HG03469 (cell line): ENCODE measurements around the gene ACP7.
"Not testable (repeated sequence)": the region's sequence is repeated elsewhere in the genome, so short reads cannot be mapped to it uniquely, and the experiment has no call there.

Experiments used
- ATAC-seq: cut with Tn5 transposase; IDR thresholded peaks from one replicate; pipeline ENCODE4 v1.9.1; 2021; ENCODE audit warnings: mild to moderate bottlenecking, moderate library complexity, moderate number of reproducible peaks; ENCODE audit not compliant: unreplicated experiment

ACP7 gene

DNA sequence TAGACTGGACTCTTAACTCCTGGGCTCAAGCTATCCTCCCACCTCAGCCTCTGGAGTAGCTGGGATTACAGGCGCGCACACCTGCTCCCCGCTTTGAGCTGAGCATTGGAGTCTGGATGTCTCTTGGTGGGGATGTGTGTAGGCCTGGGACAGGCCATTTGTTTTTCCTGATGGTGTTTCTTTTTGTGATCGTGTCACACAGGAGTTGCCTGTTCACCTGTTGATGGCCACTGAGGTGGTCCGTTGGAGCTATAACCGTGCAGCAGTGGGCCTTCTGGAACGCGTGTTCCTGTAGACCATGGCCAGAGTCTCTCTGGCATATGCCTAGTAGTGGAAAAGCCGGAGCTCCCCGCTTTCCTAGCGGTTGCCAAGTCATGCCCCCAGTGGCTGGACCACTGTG lies 44.9 kb downstream of the ACP7 start:
- no peak for ATAC-seq

DNA sequence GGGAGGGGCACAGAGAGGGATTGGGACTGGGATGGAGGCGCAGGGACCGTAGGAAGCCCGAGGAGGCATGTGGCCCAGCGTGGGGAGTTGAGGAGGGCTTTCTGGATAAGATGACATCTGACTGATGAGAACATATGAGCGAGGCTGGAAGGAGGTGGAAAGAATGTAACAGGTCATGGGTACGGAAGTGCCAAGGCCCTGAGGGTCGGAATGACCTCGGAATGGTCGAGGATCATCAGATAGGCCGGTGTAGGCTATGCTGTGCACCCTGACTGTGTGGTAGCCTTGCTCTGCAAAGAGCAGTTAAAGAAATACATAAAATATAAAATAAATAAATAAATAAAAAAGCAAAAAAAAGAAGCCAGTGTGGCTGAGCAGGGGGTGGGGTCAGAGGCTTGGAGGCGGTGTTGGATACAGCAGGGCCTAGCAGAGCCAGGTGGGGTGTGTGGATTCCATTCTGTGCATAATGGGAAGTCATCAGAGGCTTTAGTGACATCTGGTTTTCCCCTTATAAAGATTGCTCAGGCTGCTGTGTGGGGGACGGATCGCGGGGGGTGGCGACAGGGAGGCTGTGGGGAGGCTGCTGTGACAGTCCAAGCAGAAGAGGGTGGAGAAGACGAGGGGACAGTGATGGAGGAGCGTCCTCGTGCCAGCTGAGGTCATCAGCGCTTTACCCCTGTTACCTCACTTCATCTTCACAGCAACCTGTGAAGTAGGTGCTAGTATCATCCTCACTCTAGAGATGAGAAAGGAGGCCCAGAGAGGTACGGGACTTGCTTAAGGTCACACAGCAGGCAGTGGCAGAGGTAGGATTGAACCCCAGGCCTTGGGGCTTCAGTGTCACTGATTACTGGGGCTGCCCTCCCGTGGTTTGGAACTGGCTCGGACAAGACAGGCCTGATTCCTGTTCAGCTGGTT lies 46.4 kb downstream of the ACP7 start:
- ATAC-seq = no peak

DNA sequence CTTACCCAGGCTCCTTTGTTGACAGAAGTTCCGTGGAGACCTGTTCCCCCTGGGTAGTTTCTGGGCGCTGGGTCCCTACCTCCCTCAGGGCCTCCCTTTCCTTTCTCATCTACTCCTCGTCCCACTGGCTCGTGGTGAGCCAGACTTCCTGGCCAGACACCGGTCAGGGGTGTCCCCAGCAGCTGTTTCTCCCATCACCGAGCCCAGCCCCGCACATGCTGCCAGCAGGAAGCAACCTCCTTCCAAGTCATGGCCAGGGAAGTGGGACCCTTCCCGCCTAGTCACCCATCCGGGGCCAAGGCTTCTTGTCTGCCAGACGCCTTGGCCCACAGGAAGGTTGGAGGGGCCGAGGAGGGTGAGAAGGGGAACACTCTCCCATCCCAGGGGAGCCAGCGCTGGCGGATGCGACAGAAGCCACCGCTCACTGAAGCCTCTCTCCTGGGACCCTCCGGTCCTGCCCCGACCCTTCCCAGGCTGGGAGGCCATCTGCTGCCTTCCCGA lies 47.1 kb downstream of the ACP7 start:
- ATAC-seq = no peak

DNA sequence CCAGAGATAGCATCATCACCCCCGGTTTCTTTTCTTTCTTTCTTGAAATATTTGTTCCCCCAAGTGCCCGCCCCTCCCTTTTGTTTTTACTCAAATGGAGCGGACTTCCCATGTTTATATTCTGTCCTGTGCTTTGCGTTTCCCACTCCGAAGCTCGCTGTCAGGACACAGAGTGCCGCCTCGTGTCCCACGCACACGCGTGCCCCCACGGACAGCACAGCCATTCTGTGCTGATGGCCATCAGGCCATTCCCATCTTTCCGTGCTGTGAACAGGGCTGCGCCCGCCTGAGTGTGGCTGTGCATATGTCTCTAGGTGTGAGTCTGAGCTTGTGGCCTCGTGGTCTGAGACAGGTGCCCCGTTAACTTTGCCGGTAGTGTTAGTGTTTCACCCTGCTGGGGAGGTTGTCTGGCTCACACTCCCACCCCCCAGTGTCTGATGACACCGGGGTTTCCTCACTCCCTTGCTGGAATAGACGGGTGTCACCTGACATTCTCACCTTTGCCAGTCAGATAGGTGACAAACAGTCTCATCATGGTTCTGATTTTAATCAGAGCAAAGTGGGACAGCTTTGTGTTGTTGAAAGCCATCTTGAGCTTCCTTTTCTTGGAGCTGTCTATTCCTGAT lies 48.3 kb downstream of the ACP7 start:
- no peak for ATAC-seq

DNA sequence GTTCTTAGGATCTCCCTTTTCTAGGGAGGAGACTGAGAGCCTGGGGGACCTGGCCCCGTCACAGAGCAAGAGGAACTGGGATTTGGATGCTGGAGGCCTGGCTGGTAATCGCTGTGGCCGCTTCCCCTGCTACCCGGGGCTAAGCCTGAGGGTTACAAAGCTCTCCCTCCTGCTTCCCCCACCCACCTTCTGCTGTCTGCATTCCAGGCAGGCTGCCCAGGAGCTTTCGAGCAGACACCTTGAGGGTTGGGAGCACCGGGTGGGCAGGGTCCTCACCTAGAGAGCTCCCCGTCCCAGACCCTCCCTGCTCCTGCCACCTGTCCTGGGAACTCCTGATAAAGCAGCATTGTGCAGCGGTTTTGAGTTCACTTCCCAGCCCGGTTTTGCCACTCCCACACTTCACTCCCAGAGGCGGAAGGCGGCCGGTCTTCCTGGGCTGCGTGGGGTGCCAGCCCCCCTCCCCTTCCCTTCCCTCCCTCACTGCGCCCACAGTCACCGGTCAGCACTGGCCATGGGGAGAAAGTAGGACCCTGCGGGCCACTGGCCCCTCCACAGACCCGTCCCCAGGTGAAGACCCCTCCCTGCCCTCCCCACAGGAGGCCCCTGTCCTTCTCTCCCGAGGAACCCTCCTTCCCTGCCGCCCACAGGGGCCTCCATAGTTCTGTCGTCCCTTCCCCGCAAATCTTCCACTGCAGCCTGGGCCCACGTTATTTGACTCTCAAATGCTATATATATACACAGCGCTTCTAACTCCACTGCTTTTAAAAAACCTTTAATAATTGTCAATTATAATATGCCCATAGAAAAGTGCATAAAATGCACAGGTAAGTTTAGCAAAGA lies 49.5 kb downstream of the ACP7 start:
- no peak for ATAC-seq

DNA sequence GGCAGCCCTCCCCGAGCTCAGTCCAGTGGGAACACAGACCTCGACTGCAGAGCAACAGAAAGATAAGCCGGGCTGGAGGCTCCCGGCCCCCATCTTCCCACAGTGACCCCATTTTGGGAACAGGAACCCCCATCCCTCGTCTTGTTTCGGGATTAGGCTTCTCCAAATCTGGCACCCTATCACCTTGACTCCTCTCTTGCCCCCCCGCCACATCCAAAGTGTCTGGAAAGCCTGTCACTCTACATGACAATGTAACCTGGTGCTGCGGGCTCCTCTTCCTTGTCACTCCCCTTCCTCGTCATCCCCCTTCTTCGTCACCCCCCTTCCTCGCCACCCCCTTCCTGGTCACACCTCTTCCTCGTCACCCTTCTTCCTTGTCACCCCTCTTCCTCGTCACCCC lies 51.5 kb downstream of the ACP7 start:
- ATAC-seq = no peak

DNA sequence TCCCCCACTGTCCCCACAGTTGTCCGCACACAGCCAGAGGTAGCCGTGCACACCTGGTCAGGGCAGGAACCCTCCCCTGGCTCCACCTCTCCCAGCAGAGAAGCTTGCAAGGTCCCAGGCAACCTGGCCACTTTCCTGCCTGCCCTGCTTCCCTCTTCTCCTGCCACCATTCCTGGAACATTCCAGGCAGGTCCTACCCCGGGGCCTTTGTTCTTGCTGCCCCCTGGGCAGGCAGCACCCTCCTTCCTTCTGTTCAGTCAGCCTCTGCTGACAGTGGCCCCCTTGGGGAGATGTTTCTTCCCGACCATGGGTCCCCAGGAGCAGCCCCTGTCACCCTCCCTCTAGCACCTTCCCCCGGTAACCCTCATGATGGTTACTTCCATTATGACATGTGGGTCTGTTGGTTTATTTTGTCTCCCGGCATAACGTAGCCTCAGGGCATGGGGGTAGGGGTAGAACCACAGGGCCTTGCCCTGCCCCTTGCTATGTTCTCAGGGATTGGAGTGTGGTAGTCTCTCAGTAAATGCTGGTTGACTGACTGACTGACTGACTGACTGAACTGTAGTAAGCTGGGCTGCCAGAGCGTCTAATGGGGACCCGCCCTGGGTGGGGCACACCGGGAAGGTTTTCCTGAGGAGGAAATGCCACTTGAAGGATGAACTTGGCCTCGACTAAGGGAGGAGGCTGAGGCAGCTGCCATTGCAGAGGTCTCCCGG lies 52.2 kb downstream of the ACP7 start:
- no peak for ATAC-seq

DNA sequence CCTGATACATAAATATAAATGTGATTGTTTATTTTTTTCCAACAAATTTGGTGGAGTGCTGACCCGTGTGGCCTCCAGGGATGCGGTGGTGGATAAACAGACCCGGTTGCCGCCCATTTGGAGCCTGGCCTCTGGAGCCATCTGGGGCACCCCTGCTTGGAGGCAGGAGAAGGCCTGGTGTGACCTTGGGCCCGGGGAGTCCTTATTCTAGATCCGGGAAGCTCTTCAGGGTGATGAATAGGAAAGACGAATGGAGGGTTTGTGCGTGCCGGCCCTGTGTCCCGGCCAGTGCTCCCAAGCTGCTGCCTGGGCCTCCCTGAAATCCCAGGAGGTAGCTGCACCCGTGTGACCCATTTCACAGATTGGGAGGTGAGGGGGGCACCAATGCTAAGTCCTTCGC lies 53.0 kb downstream of the ACP7 start:
- no peak for ATAC-seq

DNA sequence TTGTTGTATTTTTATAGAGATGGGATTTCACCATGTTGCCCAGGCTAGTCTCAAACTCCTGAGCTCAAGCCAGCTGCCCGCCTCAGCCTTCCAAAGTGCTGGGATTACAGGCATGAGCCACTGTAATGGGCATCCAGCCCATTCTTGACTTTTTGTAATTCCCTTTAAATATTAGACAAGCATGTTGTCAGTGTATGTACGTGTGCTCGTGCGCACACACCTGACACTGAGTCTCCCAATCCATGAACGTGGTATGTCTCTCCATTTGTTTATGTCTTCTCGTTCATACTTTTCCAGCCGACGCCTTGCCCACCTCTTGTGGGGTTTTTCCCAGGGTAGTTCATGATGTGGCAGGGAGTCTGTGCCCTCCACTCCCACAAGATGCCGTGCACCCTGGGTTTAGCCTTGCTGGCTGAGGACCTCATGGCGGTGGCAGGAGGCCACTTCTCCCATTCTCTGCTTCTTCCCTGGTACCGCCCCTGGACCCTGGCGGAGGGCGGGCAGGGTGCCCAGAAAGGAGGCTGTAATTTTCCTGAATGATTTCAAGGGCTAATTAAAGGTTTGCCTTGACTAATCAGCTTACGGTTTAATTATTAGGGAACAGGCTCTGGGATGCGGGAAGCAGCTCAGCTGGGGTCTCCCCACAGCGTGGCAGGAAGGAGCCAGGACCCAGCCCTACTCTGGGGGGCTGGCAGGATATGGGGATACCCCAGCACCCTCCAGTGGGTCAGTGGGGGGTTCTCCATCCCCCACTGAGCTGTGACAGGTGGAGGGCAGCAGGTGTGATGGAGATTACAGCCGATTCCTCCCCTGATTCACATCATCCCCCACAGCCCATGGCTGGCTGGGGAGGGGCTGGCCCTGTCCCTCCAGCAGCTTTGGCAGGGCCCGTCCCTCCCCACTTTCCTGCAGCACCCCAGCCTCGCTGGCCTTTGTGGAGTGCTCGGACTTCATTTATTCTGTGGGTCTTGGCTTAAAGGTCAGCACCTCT lies 54.3 kb downstream of the ACP7 start:
- no peak for ATAC-seq

DNA sequence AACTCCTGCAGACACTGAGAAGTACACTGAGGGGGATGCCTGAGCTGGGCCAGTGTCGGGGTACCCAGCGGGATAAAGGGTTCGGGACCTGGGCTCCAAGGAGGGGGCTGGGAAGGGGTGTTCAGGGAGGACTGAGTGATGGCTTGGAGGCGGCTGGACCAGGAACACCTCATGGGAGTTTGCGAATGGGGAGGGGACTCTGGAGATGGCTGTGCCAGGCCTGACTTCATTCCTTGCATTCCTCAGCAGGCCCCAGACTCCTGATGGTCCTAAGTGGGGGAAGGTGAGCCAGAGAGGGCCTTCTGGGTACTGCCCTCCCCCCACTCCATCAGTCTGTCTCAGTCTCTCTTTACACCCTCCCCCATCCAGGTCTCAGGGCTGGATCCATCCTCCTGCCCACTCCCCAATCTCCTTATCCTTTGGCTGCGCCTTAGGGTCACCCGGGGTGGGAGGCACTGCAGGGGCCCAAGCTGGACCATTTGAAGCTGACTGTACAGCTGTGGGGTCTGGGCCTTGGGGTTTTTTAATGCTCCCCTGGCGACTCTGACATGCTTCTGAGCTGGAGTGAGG lies 55.2 kb downstream of the ACP7 start:
- no peak for ATAC-seq

DNA sequence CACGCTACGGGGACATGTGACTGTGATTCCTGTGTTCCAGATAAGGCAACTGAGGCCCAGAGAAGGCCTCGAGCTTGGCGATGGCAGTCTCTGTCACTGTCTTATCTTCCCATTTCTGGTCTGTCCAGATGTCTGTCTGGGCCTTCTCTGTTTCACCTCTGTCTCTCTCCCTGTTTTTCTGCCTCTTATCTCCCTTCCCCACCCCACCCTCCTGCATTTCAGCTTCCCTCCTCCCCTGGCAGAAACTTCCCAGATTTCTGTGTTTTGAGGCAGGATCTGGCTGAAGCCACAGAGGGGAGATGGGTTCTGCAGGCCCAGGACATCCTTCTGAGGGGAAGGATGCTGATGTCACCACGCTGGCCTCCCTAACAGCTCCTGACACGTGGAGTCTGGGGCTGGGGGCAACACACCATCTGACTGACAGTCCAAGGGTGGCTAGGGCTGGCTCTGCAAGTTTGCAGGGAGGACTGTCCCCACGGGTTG lies 55.8 kb downstream of the ACP7 start:
- no peak for ATAC-seq

DNA sequence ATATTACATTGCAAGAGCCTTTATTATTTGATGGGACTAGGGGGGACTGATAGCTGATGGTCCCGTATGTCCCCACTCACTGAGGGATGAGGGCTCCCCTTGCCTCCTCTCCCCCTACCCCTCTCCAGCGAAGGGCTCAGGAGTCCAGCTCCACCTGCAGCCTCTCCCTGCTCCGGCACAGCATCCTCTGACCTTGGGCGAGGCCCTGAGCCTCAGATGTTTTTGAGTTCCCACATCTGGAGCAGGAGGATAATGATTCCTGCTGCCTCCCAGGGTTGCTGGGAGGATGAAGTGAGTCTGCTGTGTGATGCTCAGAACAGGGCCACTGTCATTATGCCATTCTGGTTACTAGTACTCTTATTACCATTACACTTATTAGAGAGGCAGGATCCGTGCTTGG lies 56.4 kb downstream of the ACP7 start:
- ATAC-seq = no peak

DNA sequence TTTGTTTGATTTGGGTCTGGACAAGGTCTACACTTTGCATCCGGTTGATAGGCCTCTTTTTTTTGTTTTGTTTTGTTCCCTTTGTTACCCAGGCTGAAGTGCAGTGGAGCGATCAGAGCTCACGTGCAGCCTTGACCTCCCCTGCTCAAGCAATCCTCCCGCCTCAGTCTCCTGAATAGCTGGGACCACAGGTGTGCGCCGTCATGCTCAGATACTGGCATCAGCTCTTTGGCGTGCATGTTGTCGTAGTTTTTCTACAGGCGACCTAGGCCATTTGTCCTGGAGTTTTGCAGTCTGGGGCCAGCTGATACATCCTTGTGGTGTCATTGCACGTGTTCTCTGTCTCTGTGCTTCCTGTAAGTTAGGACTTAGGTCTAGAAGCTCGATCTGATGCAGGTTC lies 57.8 kb downstream of the ACP7 start:
- no peak for ATAC-seq

DNA sequence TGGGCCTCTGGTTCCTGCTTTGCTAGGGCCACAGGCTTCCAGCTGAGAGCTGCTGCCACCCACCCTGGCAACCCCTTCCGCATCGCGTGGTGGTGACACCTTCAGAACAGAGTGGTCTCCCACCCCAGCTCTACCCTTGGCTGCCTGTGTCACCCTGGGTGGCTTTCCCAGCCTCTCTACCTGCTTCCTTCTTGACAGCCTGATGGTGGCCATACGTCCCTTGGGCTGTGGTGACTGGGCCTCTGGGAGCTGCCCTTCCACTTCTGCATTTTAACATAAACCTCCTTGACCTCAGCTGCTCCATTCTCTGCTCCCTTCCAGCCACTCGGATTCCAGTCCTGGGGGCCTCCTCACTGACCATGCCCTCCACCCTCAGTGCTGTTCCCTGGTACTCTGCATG lies 58.5 kb downstream of the ACP7 start:
- ATAC-seq = no peak

DNA sequence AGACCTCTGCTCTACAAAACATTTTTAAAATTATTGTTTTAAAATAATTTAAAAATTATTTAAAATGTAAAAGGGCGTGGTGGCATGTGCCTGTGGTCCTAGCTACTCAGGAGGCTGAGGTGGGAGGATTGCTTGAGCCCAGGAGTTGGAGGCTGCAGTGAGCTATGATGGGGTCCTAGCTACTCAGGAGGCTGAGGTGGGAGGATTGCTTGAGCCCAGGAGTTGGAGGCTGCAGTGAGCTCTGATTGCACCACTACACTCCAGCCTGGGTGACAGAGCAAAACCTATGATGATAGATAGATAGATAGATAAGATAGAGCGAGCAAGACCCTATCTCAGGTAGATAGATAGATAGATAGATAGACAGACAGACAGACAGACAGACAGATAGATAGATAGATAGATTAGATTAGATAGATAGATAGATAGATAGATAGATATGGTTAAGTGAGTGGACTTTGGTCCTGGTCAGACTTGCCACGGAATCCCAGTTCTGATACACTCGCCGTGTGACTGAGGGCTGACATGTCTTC lies 59.7 kb downstream of the ACP7 start:
- ATAC-seq = not testable (repeated sequence)

DNA sequence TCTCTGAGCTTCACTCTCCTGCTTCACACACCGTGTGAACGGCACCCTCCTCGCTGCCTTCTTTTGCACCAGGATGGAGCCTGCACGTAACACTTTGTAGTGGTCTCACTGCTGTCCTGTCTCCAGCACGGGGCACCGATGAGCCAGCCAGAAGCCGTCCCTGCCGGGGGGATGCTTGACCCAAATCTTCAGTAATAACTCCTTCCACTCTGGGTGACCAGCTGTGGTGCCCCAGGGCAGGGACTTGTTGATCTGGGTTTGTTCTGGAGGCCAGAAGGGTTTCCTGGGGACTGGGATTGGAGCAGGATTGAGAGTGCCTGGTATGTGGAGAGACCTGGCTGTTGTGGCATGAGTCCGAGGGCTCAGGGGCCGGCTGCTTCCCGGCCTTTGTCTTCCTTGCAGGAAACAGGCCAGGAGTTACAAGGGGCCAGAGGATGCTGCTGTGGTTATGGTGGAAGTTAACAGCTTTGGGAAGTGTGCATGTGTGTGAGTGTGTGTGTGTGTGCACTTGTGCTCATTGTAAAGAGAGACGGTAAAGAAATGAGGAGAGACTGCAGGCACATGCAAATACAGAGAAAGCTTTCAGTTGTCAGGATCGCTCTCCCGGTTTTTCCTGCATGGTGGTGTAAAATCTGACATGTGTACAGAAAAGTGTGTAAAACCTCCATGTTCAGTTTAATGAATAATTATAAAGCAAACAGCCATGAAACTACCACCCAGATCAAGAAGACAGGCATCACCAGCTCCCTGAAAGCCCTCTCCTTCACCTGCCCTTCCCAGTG lies 60.3 kb downstream of the ACP7 start:
- ATAC-seq = no peak

DNA sequence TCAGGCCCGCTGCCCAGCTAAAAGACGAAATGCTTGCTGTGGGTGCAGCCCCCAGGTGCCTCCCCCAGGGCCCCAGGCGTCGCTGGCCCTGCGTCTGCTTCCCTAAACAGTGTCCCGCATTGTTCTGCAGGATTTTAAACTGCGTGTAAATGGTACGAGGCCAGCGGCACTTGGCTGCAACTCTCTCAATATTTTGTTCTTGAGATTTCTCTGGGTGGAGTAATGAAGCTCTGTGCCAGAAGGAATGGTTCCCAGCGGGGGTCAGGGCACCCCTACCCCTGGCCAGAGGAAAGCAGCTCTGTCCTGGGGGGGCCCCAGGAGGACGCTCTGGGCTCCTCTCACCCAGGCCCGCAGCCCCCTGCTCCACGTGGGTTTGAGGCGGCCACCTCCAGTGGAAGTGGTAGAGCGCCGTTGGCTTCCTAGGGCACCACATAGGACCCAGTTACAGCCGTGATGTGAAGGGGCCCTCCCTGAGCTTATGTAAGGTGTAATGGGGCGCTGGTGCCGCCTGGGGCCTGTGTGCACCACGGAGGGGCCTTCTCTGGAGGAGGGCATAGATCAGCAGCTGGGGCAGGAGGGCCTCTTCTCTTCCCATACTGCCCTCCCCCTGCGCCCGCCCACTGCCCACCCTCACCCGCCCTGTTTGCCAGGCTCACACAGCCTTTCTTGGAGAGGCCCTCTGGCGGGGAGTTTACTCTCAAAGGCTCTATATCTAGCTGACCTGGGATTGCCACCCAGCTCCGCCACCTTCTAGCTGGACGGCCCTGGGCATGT lies 61.2 kb downstream of the ACP7 start:
- no peak for ATAC-seq
